OCI-LY7 (cell line): ENCODE data around the gene TSPY9.
"Not testable (repeated sequence)": the region's sequence is repeated elsewhere in the genome, so short reads cannot be mapped to it uniquely, and the experiment has no call there.

ENCODE experiments used
- CTCF ChIP-seq: fragments of 200-600 bp; sonication (generic); conservative IDR thresholded peaks from 2 replicates; pipeline ENCODE4 v1.5.1; 2014; ENCODE audit warnings: mild to moderate bottlenecking, antibody characterized with exemption, low read length, moderate library complexity, mixed read lengths
- EZH2phosphoT487 ChIP-seq: fragments of 200-600 bp; sonication (generic); IDR thresholded peaks from 2 replicates; pipeline ENCODE4 v1.6.1; 2018; ENCODE audit warnings: low read depth, borderline replicate concordance, mild to moderate bottlenecking, mixed run types, antibody characterized with exemption, low read length, moderate library complexity, mixed read lengths

DNA sequence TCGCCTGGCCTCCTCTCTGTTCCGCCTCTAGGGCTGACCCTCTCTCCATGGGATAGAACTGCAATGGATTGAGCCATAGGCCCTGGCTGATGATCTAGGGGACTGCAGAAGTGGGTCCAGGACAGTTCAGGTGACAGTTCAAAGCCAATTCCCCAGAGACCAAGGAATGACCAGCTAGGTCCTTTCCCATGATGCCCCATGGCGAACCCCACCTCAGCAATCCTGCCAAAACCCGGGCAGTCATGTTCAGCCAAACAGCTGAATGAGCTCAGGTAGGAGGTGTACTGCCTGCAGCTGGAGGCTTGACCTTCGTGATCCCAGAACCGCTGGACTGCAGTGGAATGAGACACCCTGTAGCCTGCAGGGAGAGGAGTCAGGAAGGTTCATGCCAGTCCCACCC is 17.3 kb downstream of the TSPY9 start:
- not testable (repeated sequence) for TF ChIP-seq EZH2phosphoT487, CTCF
